ENCODE data around the gene MAPT. TPM values are rescaled to one million over a fixed set of nuclear protein-coding genes. Genes with fewer than 3 reads are reported as not detected.

MAPT gene
- polyA plus RNA-seq, 3 donors: 0.04 TPM; not detected in 2

DNA sequence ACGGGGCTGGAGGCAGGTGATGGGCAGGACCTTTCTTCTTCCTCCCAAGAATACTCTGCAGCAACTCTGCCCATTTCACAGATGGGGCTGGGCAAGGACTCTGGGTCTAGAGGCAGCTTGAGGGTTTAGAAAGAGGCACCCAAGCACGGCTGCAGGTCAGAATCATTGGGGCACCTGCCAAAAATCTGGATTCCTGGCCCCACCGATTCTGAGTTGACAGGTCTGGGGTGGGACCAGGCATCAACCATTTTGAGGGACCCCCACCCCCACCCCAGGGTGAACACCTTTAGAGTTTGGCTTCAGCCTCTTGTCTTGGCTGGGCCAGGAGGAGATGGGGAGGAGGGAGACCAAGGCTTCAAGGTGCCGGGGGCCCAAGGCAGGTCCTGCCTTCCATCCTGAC, 44.3 kb upstream of the MAPT start:
- no peak overlapping the region for H3K4me3 Mint-ChIP-seq
- WGBS (ENCODE audit: insufficient coverage): 67% methylated on average over 1 of the region's 4 CpGs
- no peaks in the 10 kb centered on the region for H3K36me3 Mint-ChIP-seq
- H3K9ac ChIP-seq (ENCODE audit: insufficient read depth, low read length, poor library complexity, severe bottlenecking): no peak overlapping the region
- intact Hi-C loops (cut with micrococcal nuclease): no loop called here
- H3K9me3 ChIP-seq (replicated peaks in 1 of 2; ENCODE audit: control insufficient read depth in 1 of 2, insufficient read depth in 1 of 2, low read length in 2 of 2): no peaks in the 10 kb centered on the region
- H3K27ac ChIP-seq (ENCODE audit: low read depth in 1 of 2, low read length in 2 of 2): no peak overlapping the region
- no peaks in the 10 kb centered on the region for H3K4me1 ChIP-seq (ENCODE audit: control insufficient read depth in 1 of 2, insufficient read depth in 2 of 2, low read length in 2 of 2)
- peaks cover 0 to 12% of the 10 kb centered on the region in 2 donors for H3K27me3 ChIP-seq (ENCODE audit: control insufficient read depth in 2 of 2, insufficient read depth in 2 of 2, low read length in 2 of 2)
- H3K27me3 Mint-ChIP-seq (ENCODE audit: low read depth in 3 of 3): peaks cover 14 to 32% (median 21%) of the 10 kb centered on the region in 3 donors
- DNase-seq: no peak
- H3K4me2 ChIP-seq (replicated peaks; ENCODE audit: extremely low read depth, low read length, poor library complexity, severe bottlenecking): no peak overlapping the region
- H3K36me3 ChIP-seq (replicated peaks in 1 of 2; ENCODE audit: control insufficient read depth in 1 of 2, insufficient read depth in 2 of 2, low read length in 2 of 2): no peaks in the 10 kb centered on the region
- no peaks in the 10 kb centered on the region for H3K79me2 ChIP-seq (ENCODE audit: insufficient read depth, low read length)
- peaks cover 3% of the 10 kb centered on the region for H3K4me1 Mint-ChIP-seq
- H2AFZ ChIP-seq (ENCODE audit: insufficient read depth, low read depth, low read length, poor library complexity, severe bottlenecking): no peak overlapping the region
- no peaks in the 10 kb centered on the region for H4K20me1 ChIP-seq (ENCODE audit: insufficient read depth, low read length)
- H3K27ac Mint-ChIP-seq: no peak overlapping the region
- H3K9me3 Mint-ChIP-seq: peaks cover 0 to 3% (median 0%) of the 10 kb centered on the region in 7 donors
- no peak for TF ChIP-seq CTCF (IDR thresholded peaks at IDR 0.05)
- H3K4me3 ChIP-seq (replicated peaks in 1 of 3; ENCODE audit: low read depth in 2 of 3, low read length in 3 of 3): no peak overlapping the region

GRCh38 chr17:45850468-45850867, 43.9 kb upstream of the MAPT start:
- peaks cover 14 to 35% (median 23%) of the 10 kb centered on the region in 3 donors for H3K27me3 Mint-ChIP-seq (ENCODE audit: low read depth in 3 of 3)
- TF ChIP-seq CTCF (IDR thresholded peaks at IDR 0.05): no peak
- Histone ChIP-seq H4K20me1 (ENCODE audit: insufficient read depth, low read length) (no peaks in the 10 kb centered on the region), H3K9ac (ENCODE audit: insufficient read depth, low read length, poor library complexity, severe bottlenecking) (no peak overlapping the region), H3K79me2 (ENCODE audit: insufficient read depth, low read length) (no peaks in the 10 kb centered on the region), H3K27me3 (ENCODE audit: control insufficient read depth in 2 of 2, insufficient read depth in 2 of 2, low read length in 2 of 2) (peaks cover 0 to 12% of the 10 kb centered on the region in 2 donors), H3K9me3 (replicated peaks in 1 of 2; ENCODE audit: control insufficient read depth in 1 of 2, insufficient read depth in 1 of 2, low read length in 2 of 2) (no peaks in the 10 kb centered on the region), H3K4me1 (ENCODE audit: control insufficient read depth in 1 of 2, insufficient read depth in 2 of 2, low read length in 2 of 2) (no peaks in the 10 kb centered on the region), H3K4me3 (replicated peaks in 1 of 3; ENCODE audit: low read depth in 2 of 3, low read length in 3 of 3) (no peak overlapping the region), H3K27ac (ENCODE audit: low read depth in 1 of 2, low read length in 2 of 2) (no peak overlapping the region), H3K4me2 (replicated peaks; ENCODE audit: extremely low read depth, low read length, poor library complexity, severe bottlenecking) (no peak overlapping the region), H3K36me3 (replicated peaks in 1 of 2; ENCODE audit: control insufficient read depth in 1 of 2, insufficient read depth in 2 of 2, low read length in 2 of 2) (no peaks in the 10 kb centered on the region), H2AFZ (ENCODE audit: insufficient read depth, low read depth, low read length, poor library complexity, severe bottlenecking) (no peak overlapping the region)
- WGBS (ENCODE audit: insufficient coverage): 100% methylated on average over 1 of the region's 5 CpGs
- no peak for DNase-seq
- no peak overlapping the region for H3K27ac Mint-ChIP-seq
- no peak overlapping the region for H3K4me3 Mint-ChIP-seq
- peaks cover 3% of the 10 kb centered on the region for H3K4me1 Mint-ChIP-seq
- peaks cover 0 to 3% (median 0%) of the 10 kb centered on the region in 7 donors for H3K9me3 Mint-ChIP-seq
- H3K36me3 Mint-ChIP-seq: no peaks in the 10 kb centered on the region
- intact Hi-C loops (cut with micrococcal nuclease): no loop called here
